NCI-H2227 treated with DMSO at 0.1 percent for 48 hours (cell line): ENCODE measurements around the gene RPP21.
"Not testable (repeated sequence)": the region's sequence is repeated elsewhere in the genome, so short reads cannot be mapped to it uniquely, and the experiment has no call there.

Source experiments
- DNase-seq: peaks from one replicate; lab custom pipeline; 2025; lab: John Stamatoyannopoulos, UW

Gene RPP21

DNA sequence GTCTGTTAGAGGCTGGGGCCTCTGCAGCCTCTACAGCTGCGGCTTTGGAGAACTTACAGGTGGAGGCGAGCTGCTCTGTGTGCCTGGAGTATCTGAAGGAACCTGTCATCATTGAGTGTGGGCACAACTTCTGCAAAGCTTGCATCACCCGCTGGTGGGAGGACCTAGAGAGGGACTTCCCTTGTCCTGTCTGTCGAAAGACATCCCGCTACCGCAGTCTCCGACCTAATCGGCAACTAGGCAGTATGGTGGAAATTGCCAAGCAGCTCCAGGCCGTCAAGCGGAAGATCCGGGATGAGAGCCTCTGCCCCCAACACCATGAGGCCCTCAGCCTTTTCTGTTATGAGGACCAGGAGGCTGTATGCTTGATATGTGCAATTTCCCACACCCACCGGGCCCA lies 15.6 kb upstream of the RPP21 start:
- DNase-seq = no peak

GRCh38 chr6:30331981-30332380 lies 13.0 kb upstream of the RPP21 start:
- no peak for DNase-seq

GRCh38 chr6:30334075-30334783 lies 10.7 kb upstream of the RPP21 start:
- DNase-seq = no peak

GRCh38 chr6:30340589-30341054 lies 4.3 kb upstream of the RPP21 start:
- DNase-seq = no peak

DNA sequence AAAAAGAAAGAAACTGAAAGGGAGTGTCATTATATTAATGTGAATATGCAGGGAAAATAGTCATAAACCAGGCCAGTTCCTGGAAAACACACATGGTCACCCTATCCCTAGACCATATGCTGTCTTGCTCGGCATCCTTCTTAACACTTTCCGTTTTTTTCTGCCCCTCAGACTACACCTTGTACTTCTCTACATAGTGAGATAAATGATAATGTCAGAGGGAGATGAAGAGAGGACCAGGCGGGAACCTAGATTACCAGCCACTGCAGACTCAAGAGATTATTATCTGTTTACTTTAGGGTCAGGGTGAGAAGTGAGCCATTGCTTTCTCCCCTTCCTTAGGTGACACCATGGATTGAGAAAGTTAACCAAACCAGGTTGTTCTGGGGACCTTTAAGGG lies 3.7 kb upstream of the RPP21 start:
- DNase-seq = no peak

- DNase-seq = no peak
Measured at GRCh38 chr6:30341728-30342127, 3.2 kb upstream of the RPP21 start.

- no peak for DNase-seq
Measured at GRCh38 chr6:30344191-30344867, 627 bp upstream of the RPP21 start.

GRCh38 chr6:30345852-30346251 lies 896 bp downstream of the RPP21 start:
- no peak for DNase-seq

DNA sequence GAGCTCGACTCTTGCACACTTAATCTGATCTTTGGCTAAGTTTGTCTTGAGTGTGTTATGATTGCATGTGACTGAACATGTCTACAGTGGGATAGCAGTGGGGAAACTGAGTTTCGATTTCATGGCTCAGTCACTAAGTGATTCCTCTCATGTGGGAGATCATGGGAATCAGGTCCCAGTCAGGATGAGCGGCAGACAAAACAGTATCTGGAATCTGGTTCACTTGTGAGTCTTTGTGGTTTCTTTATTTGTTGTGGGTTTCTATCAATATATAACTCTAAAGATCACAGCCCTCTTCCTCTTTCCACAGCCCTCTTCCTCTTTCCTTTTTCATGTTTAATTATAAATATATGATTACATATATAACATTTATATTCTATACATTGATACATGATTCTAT lies 4.0 kb downstream of the RPP21 start:
- DNase-seq = no peak

GRCh38 chr6:30349421-30350177 lies 4.6 kb downstream of the RPP21 start:
- no peak for DNase-seq

DNA sequence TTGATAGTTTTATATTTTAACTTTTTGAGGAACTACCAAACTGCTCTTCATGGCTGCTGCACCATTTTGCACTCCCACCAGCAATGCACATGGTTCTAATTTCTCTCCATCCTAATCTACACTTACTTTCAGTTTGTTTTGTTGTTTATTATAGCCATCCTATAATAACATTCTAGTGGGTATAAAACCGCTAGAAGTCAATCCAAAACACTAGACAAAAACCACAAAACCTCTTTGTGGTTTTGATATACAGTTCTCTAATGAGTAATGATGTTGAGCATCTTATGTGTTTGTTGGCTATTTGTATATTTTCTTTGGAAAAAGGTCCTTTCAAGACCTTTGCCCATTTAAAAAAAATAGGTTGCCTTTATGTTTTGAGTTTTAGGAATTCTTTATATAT lies 5.6 kb downstream of the RPP21 start:
- no peak for DNase-seq

GRCh38 chr6:30352550-30352949 lies 7.6 kb downstream of the RPP21 start:
- no peak for DNase-seq

DNA sequence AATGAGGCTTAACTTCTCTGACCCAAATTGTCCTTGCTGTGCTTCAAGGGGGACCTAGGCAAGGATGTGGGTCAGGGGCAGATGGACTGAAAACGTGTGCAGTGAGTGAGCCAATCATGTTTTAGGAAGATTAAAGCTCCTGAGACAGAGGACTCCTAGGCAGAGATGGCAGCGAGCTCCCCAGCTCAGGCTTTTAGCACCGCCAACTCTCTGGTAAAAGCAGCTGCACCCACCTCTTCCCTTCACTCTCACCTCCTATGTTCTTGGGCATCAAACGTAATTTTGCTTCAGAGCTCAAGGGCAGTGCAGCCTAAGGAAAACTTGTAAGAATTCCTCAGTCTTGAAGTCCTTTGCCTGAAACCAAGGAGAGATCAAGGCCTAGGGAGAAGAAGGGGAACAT lies 10.3 kb downstream of the RPP21 start:
- no peak for DNase-seq

- DNase-seq = no peak
Measured at GRCh38 chr6:30356536-30356935, 11.6 kb downstream of the RPP21 start.

DNA sequence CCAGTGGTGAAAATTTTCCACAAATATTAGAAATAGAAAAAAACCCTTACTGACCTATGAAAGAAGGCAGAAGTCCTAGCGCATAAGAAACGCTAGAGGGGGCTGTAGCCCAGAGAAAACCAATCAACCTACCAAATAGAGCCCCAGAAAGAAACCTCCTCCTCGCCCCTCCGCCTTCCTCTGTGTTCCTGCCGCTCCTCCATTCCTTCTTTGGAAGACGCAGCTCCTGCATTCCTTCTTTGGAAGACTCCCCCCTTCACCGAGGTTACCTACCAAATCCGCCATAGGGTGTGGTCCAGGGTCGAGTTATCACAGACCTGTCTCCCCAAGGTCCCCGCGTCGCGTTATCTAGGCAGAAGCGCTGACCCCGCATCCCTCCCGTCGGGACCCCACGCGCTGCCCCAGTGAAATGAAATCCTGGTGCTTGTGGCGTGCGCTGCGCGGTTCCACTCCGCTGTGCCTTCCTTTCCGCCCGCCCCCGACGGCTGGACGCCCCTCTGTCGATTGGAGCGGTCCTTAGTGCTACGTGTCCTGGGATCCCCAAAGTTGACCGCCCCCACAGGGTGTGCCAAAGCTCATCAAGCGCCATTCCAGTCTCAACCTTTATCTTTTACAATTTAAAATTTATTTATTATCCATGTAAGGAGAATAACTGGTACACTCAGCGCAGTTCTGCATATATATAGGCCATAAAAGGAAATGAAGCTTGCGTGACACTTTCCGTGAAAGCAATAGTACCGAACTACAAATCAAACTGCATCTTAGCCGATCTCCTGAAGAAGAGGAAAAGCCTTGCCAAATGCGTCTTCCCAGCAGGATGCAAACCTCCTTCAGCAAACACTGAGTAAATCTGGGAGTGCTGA lies 13.0 kb downstream of the RPP21 start:
- DNase-seq = peak; percentile 75

DNA sequence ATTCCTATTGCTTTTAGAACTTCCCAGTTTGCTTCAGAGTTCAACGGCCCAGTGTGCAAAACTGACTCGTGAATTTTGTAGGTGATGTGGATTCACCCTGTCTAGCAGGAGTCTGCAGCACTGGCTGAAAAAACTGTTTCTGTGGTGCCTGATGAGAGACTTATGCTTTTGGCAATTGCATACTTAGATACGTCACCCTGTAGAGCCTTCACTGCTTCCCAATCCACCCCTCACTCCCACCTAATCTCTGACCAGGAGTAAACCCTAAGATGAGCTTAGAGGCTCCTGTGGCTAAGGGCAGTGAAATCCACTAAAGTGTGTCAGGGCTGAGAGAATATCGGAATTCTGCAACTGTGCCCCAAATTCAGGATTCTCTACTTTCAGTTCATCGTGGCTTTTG lies 14.3 kb downstream of the RPP21 start:
- DNase-seq = no peak

DNA sequence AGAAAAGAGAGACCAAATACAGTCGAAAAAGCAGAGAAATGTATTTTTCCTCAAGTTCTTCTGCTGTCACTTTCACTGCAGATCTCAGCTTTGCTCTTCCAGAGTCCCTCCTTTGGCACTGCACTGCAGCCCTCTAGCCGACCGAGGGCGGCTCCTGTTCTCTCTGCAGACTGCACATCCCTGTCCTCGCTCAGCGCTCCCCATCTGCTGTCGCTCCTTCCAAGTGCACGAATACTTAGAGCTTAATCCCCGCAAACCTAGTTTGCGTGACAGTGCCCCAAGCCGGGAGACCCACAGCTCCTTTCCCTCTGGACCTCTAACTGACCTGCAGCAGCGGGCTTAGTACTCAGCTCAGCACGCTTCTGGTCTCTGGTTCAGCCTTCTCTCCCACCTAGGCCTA lies 15.2 kb downstream of the RPP21 start:
- DNase-seq = no peak

GRCh38 chr6:30361661-30362060 lies 16.7 kb downstream of the RPP21 start:
- no peak for DNase-seq

DNA sequence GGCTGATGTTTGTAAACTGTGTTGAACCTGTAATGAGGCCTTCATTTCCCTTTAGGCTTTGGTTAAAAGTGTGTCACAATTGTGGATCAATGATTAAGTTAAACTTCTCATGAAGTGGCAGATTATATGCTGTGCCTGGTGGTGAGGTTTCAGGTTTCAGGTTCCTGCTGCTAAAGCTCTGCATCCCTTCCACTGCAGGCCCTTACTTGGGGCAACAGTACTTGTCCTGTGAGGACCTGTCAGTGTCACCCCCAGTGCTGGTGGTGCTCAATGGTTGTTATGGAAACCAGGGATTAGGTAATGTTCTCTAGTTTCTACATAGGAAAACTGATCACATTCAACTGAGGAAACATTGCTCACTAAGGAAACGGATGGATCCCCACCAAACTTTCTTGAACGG lies 18.5 kb downstream of the RPP21 start:
- no peak for DNase-seq

DNA sequence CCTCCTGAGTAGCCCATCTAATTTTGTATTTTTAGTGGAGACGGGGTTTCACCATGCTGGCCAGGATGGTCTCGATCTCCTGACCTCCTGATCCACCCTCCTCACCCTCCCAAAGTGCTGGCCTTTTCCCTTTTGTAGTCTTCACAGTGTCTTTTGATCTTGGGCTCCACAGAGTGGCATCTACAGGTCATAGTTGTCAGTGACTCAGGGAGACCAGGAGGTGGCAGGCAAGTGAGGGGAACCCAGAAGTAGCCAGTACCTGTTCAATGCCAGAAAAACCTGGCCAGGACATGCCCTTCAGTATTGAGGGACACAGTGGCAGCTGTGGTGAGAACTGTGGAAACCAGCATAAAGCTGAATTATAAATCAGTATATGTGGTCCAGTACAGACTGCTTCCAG lies 19.6 kb downstream of the RPP21 start:
- DNase-seq = no peak

- DNase-seq = not testable (repeated sequence)
Measured at GRCh38 chr6:30369280-30369679, 24.3 kb downstream of the RPP21 start.

DNA sequence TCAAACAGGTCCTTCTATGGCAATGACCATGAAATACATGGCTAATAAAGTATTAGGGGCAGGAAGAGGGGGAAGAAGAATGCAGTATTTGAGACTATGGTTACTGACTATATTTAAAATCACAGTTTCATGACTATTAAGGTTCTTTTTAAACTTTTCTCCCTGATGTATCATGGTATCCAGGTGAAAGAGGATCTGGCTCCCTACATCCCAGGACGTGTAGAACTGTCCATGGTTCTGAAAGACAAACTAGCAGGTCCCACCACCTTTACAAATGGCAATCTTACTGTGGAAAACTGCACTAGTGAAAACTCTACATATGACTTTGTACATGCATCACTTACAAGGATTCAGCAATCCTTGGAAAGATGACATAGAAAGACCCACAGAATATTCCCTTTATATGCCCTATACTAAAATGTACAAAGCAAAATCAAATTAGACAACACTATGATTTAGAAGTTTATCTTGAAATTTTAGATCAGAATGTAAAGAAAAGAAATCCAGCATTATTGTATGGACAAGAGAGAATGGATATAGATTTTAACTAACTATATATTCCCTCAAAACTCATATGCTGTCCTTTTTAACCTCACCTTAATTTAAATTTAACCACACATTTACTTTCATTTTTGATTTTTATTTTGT lies 33.5 kb downstream of the RPP21 start:
- no peak for DNase-seq
